ENCODE results near the gene CTDSPL. TPM values are rescaled to one million over a fixed set of nuclear protein-coding genes. Genes with fewer than 3 reads are reported as not detected.

The CTDSPL gene
- total and polyA plus RNA-seq, 10 of the 15 experiments (the other 5 are each of a cell fraction or from before 2014, with no cell fraction given) = 0.05 to 0.51 (median 0.18) TPM; not detected in 6

DNA sequence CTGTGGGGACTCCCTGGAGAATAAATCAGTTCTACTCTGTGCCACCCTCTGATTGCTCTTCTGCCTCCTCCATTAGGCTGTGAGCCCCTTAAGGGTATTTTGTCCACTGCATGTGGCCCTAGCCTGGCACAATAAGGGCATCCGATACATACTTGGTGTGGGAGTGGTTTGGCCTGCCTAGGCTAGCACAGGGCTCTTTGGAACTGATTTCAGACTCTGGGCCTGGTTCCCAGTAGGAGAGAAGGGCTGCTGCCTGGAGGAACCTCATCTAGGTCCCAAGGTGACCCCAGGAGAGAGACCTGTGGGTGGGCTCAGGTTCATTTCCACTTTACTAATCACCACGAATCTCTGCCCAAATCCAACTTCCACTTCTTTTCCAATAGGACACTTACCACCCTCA, 5.3 kb upstream of the CTDSPL start (continued):
- TF ChIP-seq, protein P1, sequence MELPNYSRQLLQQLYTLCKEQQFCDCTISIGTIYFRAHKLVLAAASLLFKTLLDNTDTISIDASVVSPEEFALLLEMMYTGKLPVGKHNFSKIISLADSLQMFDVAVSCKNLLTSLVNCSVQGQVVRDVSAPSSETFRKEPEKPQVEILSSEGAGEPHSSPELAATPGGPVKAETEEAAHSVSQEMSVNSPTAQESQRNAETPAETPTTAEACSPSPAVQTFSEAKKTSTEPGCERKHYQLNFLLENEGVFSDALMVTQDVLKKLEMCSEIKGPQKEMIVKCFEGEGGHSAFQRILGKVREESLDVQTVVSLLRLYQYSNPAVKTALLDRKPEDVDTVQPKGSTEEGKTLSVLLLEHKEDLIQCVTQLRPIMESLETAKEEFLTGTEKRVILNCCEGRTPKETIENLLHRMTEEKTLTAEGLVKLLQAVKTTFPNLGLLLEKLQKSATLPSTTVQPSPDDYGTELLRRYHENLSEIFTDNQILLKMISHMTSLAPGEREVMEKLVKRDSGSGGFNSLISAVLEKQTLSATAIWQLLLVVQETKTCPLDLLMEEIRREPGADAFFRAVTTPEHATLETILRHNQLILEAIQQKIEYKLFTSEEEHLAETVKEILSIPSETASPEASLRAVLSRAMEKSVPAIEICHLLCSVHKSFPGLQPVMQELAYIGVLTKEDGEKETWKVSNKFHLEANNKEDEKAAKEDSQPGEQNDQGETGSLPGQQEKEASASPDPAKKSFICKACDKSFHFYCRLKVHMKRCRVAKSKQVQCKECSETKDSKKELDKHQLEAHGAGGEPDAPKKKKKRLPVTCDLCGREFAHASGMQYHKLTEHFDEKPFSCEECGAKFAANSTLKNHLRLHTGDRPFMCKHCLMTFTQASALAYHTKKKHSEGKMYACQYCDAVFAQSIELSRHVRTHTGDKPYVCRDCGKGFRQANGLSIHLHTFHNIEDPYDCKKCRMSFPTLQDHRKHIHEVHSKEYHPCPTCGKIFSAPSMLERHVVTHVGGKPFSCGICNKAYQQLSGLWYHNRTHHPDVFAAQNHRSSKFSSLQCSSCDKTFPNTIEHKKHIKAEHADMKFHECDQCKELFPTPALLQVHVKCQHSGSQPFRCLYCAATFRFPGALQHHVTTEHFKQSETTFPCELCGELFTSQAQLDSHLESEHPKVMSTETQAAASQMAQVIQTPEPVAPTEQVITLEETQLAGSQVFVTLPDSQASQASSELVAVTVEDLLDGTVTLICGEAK (IDR thresholded peaks at IDR 0.05; ENCODE audit: borderline replicate concordance) = no peak

DNA sequence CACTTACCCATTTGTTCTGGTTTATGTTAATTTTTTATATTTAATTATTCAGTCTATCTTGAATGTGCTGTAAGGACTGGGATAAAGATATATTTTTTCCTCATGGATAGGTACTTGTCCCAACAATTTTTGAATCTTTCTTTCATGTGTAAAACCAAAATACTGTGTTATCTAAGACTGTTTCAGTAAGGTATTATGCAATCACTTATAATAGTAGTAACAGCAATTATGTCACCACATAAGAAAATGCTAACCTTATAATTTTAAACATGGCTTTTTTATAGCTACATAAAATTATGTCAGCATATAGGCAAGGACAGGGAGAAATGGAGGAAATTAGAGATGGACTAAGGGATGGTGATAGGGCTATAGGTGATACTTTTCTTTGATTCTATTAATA, 2.9 kb upstream of the CTDSPL start:
- H3K27me3 ChIP-seq (replicated peaks in 1 of 2; ENCODE audit: control insufficient read depth in 2 of 2, insufficient read depth in 2 of 2, low read length in 1 of 2) = peaks cover 7 to 15% of the 10 kb centered on the region in 2 experiments; a peak in 3 of 4 replicates
- ChIA-PET RAD21 (ENCODE audit: unreplicated experiment) (no interaction called here), POLR2A (no interaction called here), CTCF (interaction anchor here (1.0 kb wide), 1 partner anchor 138 kb away, joined by 3 read pairs; no protein-coding TSS in a partner anchor), SMC1A (ENCODE audit: uncharacterized antibody, unreplicated experiment) (no interaction called here)
- no peak for ATAC-seq
- in situ Hi-C loops (cut with MboI) (loop anchor here (5.0 kb wide), 1 partner anchor 104 kb away; no protein-coding TSS in a partner anchor), intact Hi-C loops (cut with micrococcal nuclease; ENCODE audit: unreplicated experiment) (loop anchor here (5.0 kb wide), 1 partner anchor 49 kb away; no protein-coding TSS in a partner anchor)
- no peak for TF ChIP-seq BMI1 (IDR thresholded peaks at IDR 0.05; ENCODE audit: borderline replicate concordance)
- TF ChIP-seq RB1 (IDR thresholded peaks at IDR 0.05; ENCODE audit: borderline replicate concordance) = no peak
- TF ChIP-seq, protein P2, sequence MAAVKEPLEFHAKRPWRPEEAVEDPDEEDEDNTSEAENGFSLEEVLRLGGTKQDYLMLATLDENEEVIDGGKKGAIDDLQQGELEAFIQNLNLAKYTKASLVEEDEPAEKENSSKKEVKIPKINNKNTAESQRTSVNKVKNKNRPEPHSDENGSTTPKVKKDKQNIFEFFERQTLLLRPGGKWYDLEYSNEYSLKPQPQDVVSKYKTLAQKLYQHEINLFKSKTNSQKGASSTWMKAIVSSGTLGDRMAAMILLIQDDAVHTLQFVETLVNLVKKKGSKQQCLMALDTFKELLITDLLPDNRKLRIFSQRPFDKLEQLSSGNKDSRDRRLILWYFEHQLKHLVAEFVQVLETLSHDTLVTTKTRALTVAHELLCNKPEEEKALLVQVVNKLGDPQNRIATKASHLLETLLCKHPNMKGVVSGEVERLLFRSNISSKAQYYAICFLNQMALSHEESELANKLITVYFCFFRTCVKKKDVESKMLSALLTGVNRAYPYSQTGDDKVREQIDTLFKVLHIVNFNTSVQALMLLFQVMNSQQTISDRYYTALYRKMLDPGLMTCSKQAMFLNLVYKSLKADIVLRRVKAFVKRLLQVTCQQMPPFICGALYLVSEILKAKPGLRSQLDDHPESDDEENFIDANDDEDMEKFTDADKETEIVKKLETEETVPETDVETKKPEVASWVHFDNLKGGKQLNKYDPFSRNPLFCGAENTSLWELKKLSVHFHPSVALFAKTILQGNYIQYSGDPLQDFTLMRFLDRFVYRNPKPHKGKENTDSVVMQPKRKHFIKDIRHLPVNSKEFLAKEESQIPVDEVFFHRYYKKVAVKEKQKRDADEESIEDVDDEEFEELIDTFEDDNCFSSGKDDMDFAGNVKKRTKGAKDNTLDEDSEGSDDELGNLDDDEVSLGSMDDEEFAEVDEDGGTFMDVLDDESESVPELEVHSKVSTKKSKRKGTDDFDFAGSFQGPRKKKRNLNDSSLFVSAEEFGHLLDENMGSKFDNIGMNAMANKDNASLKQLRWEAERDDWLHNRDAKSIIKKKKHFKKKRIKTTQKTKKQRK (IDR thresholded peaks at IDR 0.05; ENCODE audit: low read depth, low read length) = no peak
- TF ChIP-seq SREBF1 (IDR thresholded peaks at IDR 0.05; ENCODE audit: low read length) = no peak
- TF ChIP-seq JUNB (IDR thresholded peaks at IDR 0.05) = no peak
- TF ChIP-seq TCF12 (IDR thresholded peaks at IDR 0.05; ENCODE audit: low read depth, low read length) = no peak
- TF ChIP-seq, protein P3, sequence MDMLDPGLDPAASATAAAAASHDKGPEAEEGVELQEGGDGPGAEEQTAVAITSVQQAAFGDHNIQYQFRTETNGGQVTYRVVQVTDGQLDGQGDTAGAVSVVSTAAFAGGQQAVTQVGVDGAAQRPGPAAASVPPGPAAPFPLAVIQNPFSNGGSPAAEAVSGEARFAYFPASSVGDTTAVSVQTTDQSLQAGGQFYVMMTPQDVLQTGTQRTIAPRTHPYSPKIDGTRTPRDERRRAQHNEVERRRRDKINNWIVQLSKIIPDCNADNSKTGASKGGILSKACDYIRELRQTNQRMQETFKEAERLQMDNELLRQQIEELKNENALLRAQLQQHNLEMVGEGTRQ (IDR thresholded peaks at IDR 0.05; ENCODE audit: borderline replicate concordance, low read depth, low read length) = no peak
- no peak for TF ChIP-seq RCOR1 (conservative IDR thresholded peaks at IDR 0.05; ENCODE audit: low read depth, low read length)
- TF ChIP-seq ZZZ3 (IDR thresholded peaks at IDR 0.05; ENCODE audit: control insufficient read depth, insufficient read length, low read depth) = no peak
- no peak for TF ChIP-seq SMARCA5 (IDR thresholded peaks at IDR 0.05)
- TF ChIP-seq BACH1 (IDR thresholded peaks at IDR 0.05; ENCODE audit: borderline replicate concordance) = no peak
- no peak for TF ChIP-seq FOXM1 (IDR thresholded peaks at IDR 0.05; ENCODE audit: low read depth, low read length)
- no peak for TF ChIP-seq STAT3 (IDR thresholded peaks at IDR 0.05; ENCODE audit: low read depth, low read length)
- TF ChIP-seq EP300 (IDR thresholded peaks at IDR 0.05; ENCODE audit: borderline replicate concordance in 1 of 2, control insufficient read depth in 1 of 2, low read depth in 2 of 2, low read length in 2 of 2) = no peak
- H3K27ac ChIP-seq (ENCODE audit: control insufficient read depth, insufficient read depth) = no peak overlapping the region
- no peaks in the 10 kb centered on the region for H3K36me3 ChIP-seq (ENCODE audit: control insufficient read depth in 2 of 2, insufficient read depth in 2 of 2, low read length in 1 of 2)
- DNase-seq (ENCODE audit: low read depth, low spot score) = no peak
- no peak overlapping the region for H2AFZ ChIP-seq (ENCODE audit: control insufficient read depth, low read depth, low read length)
- H3K9me3 ChIP-seq (replicated peaks; ENCODE audit: control insufficient read depth, insufficient read depth, low read length) = no peaks in the 10 kb centered on the region
- no TSS peak for BruUV-seq (replicated peaks)
- no peak overlapping the region for H3K4me3 ChIP-seq
- no peaks in the 10 kb centered on the region for H3K79me2 ChIP-seq (ENCODE audit: control insufficient read depth, insufficient read depth, low read length)
- no peak overlapping the region for H3K9ac ChIP-seq (ENCODE audit: control insufficient read depth, insufficient read depth, low read length)
- H3K4me2 ChIP-seq (ENCODE audit: control insufficient read depth, insufficient read depth) = no peak overlapping the region
- H3K4me1 ChIP-seq (ENCODE audit: control insufficient read depth, insufficient read depth, low read length) = no peaks in the 10 kb centered on the region
- H4K20me1 ChIP-seq (ENCODE audit: control insufficient read depth, insufficient read depth) = no peaks in the 10 kb centered on the region
- no peak for FAIRE-seq

Data from GM12878 (cell line).